ENCODE results near the gene MIS18BP1. TPM values are rescaled to one million over a fixed set of nuclear protein-coding genes. Genes with fewer than 3 reads are reported as not detected.

Gene MIS18BP1
- polyA plus RNA-seq, 1 of the 3 experiments (the other 2 are of a cell fraction): 2.6 TPM

DNA sequence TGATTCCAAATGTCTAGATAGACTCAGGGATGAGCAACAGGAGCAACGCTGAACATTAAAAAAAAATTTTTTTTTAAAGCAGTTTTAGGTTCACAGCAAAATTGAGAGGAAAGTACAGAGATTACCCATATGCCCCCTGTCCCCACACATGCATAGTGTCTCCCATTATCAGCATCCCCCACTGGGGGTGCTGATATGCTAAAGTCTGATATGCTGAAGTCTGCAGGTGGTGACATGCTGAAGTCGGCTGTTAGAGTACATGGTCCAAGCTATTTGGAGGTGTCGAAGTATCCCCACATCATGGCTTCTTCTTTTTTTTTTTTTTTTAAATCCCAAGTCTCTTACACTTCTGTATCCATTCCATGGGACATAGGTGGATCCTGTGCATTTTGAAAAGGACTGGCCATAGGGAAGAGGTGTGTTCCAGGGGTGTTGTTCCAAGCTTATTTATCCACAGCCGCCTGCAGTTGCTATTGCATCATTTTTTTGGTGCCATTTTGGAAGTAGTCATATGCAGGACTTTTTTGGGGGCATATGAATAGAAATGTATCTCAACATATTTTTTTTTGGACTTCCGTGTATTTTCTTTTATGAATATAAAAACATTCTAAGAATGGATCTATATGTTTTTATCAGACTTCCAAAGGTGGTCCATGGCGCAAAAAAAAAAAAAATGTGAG is 19.0 kb upstream of the MIS18BP1 start:
- no peak for DNase-seq
- H2AFZ ChIP-seq (ENCODE audit: low read depth): no peak overlapping the region
- H3K4me1 ChIP-seq (ENCODE audit: control insufficient read depth in 1 of 2, insufficient read depth in 2 of 2, low read depth in 1 of 2, low read length in 1 of 2): no peaks in the 10 kb centered on the region
- no peaks in the 10 kb centered on the region for H3K79me2 ChIP-seq (ENCODE audit: insufficient read depth)
- H4K20me1 ChIP-seq (ENCODE audit: insufficient read depth): no peaks in the 10 kb centered on the region
- H3K27ac ChIP-seq (ENCODE audit: low read depth in 2 of 2, low read length in 1 of 2): no peak overlapping the region
- TF ChIP-seq, protein P1, sequence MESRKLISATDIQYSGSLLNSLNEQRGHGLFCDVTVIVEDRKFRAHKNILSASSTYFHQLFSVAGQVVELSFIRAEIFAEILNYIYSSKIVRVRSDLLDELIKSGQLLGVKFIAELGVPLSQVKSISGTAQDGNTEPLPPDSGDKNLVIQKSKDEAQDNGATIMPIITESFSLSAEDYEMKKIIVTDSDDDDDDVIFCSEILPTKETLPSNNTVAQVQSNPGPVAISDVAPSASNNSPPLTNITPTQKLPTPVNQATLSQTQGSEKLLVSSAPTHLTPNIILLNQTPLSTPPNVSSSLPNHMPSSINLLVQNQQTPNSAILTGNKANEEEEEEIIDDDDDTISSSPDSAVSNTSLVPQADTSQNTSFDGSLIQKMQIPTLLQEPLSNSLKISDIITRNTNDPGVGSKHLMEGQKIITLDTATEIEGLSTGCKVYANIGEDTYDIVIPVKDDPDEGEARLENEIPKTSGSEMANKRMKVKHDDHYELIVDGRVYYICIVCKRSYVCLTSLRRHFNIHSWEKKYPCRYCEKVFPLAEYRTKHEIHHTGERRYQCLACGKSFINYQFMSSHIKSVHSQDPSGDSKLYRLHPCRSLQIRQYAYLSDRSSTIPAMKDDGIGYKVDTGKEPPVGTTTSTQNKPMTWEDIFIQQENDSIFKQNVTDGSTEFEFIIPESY (IDR thresholded peaks at IDR 0.05; ENCODE audit: borderline replicate concordance, low read depth): no peak
- TF ChIP-seq RXRA (IDR thresholded peaks at IDR 0.05; ENCODE audit: borderline replicate concordance, low read depth) (no peak), NFIC (IDR thresholded peaks at IDR 0.05; ENCODE audit: borderline replicate concordance) (no peak), JUND (IDR thresholded peaks at IDR 0.05) (no peak), SMC3 (IDR thresholded peaks at IDR 0.05; ENCODE audit: low read depth, low read length) (no peak), RCOR1 (IDR thresholded peaks at IDR 0.05; ENCODE audit: low read length) (no peak), YY1 (IDR thresholded peaks at IDR 0.05; ENCODE audit: low read depth) (no peak)
- TF ChIP-seq, protein P2, sequence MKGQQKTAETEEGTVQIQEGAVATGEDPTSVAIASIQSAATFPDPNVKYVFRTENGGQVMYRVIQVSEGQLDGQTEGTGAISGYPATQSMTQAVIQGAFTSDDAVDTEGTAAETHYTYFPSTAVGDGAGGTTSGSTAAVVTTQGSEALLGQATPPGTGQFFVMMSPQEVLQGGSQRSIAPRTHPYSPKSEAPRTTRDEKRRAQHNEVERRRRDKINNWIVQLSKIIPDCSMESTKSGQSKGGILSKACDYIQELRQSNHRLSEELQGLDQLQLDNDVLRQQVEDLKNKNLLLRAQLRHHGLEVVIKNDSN (IDR thresholded peaks at IDR 0.05; ENCODE audit: borderline replicate concordance, low read depth): no peak
- TF ChIP-seq, protein P3, sequence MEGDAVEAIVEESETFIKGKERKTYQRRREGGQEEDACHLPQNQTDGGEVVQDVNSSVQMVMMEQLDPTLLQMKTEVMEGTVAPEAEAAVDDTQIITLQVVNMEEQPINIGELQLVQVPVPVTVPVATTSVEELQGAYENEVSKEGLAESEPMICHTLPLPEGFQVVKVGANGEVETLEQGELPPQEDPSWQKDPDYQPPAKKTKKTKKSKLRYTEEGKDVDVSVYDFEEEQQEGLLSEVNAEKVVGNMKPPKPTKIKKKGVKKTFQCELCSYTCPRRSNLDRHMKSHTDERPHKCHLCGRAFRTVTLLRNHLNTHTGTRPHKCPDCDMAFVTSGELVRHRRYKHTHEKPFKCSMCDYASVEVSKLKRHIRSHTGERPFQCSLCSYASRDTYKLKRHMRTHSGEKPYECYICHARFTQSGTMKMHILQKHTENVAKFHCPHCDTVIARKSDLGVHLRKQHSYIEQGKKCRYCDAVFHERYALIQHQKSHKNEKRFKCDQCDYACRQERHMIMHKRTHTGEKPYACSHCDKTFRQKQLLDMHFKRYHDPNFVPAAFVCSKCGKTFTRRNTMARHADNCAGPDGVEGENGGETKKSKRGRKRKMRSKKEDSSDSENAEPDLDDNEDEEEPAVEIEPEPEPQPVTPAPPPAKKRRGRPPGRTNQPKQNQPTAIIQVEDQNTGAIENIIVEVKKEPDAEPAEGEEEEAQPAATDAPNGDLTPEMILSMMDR (IDR thresholded peaks at IDR 0.05): no peak
- no peaks in the 10 kb centered on the region for H3K9me3 ChIP-seq
- no peak overlapping the region for H3K4me2 ChIP-seq
- ChIA-PET CTCF (interaction anchor here (0.8 kb wide), 1 partner anchor 358 kb away, joined by 3 read pairs; no protein-coding TSS in a partner anchor), POLR2A (no interaction called here)
- no peaks in the 10 kb centered on the region for H3K36me3 ChIP-seq (replicated peaks in 1 of 2; ENCODE audit: control insufficient read depth in 1 of 2, insufficient read depth in 2 of 2, low read length in 1 of 2)
- no peaks in the 10 kb centered on the region for H3K27me3 ChIP-seq (ENCODE audit: insufficient read depth)
- 14% methylated on average over 6 of the region's 6 CpGs for WGBS (ENCODE audit: low lambda C conversion rate)
- no peaks in the 10 kb centered on the region for H3F3A ChIP-seq (replicated peaks; ENCODE audit: insufficient read depth)
- H3K9ac ChIP-seq: no peak overlapping the region
- no peak overlapping the region for H3K4me3 ChIP-seq (ENCODE audit: low read depth in 2 of 2, low read length in 1 of 2)
- no peaks in the 10 kb centered on the region for H3K9me2 ChIP-seq

DNA sequence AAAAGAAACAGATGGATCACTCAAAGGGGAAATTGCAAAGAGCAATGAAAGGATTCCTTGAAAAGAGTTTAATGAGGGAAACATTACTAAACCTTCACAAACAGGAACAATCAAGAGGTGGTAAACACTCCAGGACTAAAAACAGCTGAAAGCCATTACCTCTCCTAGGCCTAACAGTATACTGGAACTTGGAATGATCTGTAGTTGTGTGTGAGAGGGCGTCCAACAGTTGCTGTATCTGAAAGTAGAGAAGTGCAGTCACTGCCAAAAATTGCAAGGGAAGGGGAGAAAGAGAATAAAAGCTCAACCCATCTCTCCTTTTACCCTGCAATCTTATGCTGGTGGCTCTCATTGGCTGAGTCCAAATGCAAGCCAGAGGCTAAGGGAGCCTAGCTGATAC is 17.0 kb upstream of the MIS18BP1 start:
- ChIA-PET POLR2A (no interaction called here), CTCF (interaction anchor here (1.1 to 1.2 kb wide), 2 partner anchors 16 to 356 kb away, joined by 3 to 5 read pairs; no protein-coding TSS in a partner anchor)
- Histone ChIP-seq H3K27ac (ENCODE audit: low read depth in 2 of 2, low read length in 1 of 2) (no peak overlapping the region), H3K4me3 (ENCODE audit: low read depth in 2 of 2, low read length in 1 of 2) (no peak overlapping the region), H3F3A (replicated peaks; ENCODE audit: insufficient read depth) (no peaks in the 10 kb centered on the region), H3K36me3 (replicated peaks in 1 of 2; ENCODE audit: control insufficient read depth in 1 of 2, insufficient read depth in 2 of 2, low read length in 1 of 2) (no peaks in the 10 kb centered on the region), H3K9ac (no peak overlapping the region), H3K9me3 (no peaks in the 10 kb centered on the region), H3K79me2 (ENCODE audit: insufficient read depth) (no peaks in the 10 kb centered on the region), H3K4me2 (no peak overlapping the region), H3K9me2 (no peaks in the 10 kb centered on the region), H3K27me3 (ENCODE audit: insufficient read depth) (no peaks in the 10 kb centered on the region), H4K20me1 (ENCODE audit: insufficient read depth) (no peaks in the 10 kb centered on the region), H3K4me1 (ENCODE audit: control insufficient read depth in 1 of 2, insufficient read depth in 2 of 2, low read depth in 1 of 2, low read length in 1 of 2) (no peaks in the 10 kb centered on the region), H2AFZ (ENCODE audit: low read depth) (no peak overlapping the region)
- no peak for DNase-seq
- 8% methylated on average over 1 of the region's 1 CpG for WGBS (ENCODE audit: low lambda C conversion rate)
- TF ChIP-seq FOXJ3 (CRISPR knock-in tag; IDR thresholded peaks at IDR 0.05) (no peak), NRF1 (IDR thresholded peaks at IDR 0.05; ENCODE audit: low read depth, low read length) (no peak), TCF12 (IDR thresholded peaks at IDR 0.05) (no peak), TEAD4 (IDR thresholded peaks at IDR 0.05; ENCODE audit: borderline replicate concordance, insufficient read depth) (no peak), CHD2 (IDR thresholded peaks at IDR 0.05; ENCODE audit: low read length, partially characterized antibody) (no peak), RFX5 (IDR thresholded peaks at IDR 0.05; ENCODE audit: low read length) (no peak)
- TF ChIP-seq, protein P2 (IDR thresholded peaks at IDR 0.05; ENCODE audit: borderline replicate concordance, low read depth): no peak
- TF ChIP-seq, protein P4, sequence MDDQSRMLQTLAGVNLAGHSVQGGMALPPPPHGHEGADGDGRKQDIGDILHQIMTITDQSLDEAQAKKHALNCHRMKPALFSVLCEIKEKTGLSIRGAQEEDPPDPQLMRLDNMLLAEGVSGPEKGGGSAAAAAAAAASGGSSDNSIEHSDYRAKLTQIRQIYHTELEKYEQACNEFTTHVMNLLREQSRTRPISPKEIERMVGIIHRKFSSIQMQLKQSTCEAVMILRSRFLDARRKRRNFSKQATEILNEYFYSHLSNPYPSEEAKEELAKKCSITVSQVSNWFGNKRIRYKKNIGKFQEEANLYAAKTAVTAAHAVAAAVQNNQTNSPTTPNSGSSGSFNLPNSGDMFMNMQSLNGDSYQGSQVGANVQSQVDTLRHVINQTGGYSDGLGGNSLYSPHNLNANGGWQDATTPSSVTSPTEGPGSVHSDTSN (IDR thresholded peaks at IDR 0.05): no peak
- TF ChIP-seq, protein P1 (IDR thresholded peaks at IDR 0.05; ENCODE audit: borderline replicate concordance, low read depth): no peak
- TF ChIP-seq, protein P5, sequence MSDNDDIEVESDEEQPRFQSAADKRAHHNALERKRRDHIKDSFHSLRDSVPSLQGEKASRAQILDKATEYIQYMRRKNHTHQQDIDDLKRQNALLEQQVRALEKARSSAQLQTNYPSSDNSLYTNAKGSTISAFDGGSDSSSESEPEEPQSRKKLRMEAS (IDR thresholded peaks at IDR 0.05; ENCODE audit: low read depth): no peak

Data from SK-N-SH (cell line).